OCI-LY7 (cell line): ENCODE data around the gene C6orf136.

ENCODE experiments used
- CTCF ChIP-seq: fragments of 200-600 bp; sonication (generic); conservative IDR thresholded peaks from 2 replicates; pipeline ENCODE4 v1.5.1; 2014; ENCODE audit warnings: mild to moderate bottlenecking, antibody characterized with exemption, low read length, moderate library complexity, mixed read lengths
- EZH2phosphoT487 ChIP-seq: fragments of 200-600 bp; sonication (generic); IDR thresholded peaks from 2 replicates; pipeline ENCODE4 v1.6.1; 2018; ENCODE audit warnings: low read depth, borderline replicate concordance, mild to moderate bottlenecking, mixed run types, antibody characterized with exemption, low read length, moderate library complexity, mixed read lengths

- TF ChIP-seq CTCF: no peak
- TF ChIP-seq EZH2phosphoT487: no peak
These were observed 40.1 kb downstream of the C6orf136 start for GRCh38 chr6:30686908-30687658.
